ENCODE data around the gene ATP13A4.

ATP13A4 gene, protein sequence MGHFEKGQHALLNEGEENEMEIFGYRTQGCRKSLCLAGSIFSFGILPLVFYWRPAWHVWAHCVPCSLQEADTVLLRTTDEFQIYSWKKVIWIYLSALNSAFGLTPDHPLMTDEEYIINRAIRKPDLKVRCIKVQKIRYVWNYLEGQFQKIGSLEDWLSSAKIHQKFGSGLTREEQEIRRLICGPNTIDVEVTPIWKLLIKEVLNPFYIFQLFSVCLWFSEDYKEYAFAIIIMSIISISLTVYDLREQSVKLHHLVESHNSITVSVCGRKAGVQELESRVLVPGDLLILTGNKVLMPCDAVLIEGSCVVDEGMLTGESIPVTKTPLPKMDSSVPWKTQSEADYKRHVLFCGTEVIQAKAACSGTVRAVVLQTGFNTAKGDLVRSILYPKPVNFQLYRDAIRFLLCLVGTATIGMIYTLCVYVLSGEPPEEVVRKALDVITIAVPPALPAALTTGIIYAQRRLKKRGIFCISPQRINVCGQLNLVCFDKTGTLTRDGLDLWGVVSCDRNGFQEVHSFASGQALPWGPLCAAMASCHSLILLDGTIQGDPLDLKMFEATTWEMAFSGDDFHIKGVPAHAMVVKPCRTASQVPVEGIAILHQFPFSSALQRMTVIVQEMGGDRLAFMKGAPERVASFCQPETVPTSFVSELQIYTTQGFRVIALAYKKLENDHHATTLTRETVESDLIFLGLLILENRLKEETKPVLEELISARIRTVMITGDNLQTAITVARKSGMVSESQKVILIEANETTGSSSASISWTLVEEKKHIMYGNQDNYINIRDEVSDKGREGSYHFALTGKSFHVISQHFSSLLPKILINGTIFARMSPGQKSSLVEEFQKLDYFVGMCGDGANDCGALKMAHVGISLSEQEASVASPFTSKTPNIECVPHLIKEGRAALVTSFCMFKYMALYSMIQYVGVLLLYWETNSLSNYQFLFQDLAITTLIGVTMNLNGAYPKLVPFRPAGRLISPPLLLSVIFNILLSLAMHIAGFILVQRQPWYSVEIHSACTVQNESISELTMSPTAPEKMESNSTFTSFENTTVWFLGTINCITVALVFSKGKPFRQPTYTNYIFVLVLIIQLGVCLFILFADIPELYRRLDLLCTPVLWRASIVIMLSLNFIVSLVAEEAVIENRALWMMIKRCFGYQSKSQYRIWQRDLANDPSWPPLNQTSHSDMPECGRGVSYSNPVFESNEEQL

DNA sequence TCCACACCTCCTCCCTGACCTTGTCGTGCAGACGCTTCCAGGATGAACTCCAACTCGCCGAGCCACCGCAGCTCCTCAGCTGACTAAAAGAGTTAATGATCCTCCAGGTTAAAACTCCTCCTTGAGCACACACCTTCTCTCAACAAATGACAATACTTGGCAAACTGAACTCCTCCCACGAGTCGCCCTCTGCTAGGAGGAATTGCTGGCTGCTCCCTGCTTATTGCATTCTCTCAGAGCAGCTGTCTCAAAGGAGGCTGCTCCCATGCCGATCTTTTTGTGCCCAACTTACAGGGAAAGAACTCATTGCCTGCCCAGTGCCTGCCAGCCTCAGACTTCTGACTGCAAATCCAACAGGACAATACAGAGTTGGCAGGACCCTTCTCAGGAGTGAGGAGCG lies at the start of gene ATP13A4:
ATP13A4 (minus strand) TSS at position 85 of the 400 bp plus-strand sequence. CDS start 96 bp downstream, outside the sequence.
- DNase-seq, result no peak

DNA sequence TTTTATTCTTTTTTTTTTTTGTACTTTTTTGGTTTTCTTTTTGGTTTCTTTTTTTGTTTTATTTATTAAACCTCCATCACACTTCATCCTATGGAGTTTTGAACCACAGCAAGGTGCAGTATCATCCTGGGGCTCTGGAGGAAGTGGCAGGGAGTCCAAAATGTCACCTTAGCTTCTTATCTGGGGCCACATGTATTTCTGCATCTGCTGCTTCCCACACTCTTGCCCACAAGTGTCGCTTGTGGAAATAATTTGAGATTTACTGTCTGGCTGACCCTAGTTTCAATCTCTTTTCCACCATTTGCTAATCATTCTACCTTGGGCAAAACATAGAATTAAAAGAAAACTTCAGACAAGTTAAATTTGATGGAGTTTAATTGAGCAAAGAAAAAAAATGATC lies 44.7 kb upstream of the ATP13A4 start:
- no peak for DNase-seq

DNA sequence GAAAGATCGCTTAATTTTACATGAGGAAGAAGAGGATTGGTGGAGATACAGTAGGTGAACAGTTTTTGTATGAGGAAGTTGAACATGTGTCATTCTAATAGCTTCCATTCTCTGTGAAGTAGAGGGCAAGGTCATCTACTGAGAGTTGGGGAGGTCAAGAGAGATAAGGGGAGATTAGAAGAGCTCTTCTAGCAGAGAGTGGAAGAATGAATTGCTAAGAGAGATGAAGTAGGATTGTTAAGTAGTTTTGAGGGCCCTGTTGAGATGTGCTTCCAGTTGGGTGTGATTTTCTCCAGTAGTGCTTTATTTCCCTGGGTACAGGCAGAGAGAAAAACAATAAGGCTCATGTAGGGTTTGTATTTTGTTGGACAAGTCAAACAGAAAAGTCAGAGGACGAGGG lies 43.5 kb upstream of the ATP13A4 start:
- DNase-seq, result no peak

DNA sequence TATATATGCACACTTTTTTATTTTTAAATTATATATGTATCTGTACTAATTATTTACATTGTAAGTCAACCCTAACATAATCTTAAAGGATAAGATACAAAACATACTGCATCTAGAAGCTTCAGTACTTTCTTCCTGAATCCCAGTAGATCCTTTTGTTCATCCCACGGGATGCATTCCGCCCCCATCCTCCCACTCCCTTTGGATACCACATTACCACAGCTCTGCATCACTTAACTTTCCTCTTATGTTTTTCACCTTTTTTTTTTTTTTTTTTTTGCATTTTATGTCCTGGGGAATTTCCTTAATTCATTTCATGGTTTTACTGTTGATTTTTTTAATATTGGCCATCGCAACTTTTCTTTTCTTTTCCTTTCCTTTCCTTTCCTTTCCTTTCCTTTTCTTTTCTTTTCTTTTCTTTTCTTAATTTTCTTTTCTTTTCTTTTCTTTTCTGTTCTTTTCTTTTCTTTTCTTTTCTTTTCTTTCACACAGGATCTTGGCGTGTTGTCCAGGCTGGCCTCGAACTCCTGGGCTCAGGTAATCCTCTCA lies 41.3 kb upstream of the ATP13A4 start:
- no peak for DNase-seq

DNA sequence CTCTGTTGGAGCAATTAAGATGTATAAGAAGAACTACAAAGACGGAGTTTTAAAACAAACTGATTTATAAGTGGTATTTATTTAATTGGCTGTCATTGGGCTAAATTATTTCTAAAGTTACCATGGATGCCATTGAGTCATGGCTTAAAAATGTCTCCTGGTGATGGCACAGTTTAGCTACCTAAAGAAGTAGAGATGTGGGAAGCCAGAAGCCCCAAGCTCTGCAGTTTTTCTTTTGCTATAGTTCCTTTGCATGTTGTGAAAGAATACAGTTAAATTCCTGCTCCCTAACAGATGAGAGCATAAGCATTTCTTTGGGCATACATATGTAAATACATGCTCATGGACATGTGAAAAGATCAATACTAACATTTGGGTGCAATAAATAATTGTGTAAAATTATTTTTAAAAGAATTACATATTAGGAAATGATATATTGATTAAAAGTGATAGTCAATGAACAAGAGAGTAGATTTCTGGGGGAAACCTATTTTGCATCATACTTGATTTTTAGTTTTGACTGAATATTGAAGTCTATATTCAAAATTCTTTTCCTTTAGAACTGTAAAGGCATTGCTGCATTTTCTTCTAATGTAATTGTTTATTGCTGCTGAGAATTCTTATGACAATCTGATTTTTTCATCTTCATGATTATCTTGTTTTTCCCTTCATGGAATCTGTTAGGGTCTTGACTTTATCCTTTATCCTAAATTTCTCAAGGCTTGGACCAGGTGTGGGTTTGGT lies 40.4 kb upstream of the ATP13A4 start:
- DNase-seq, result no peak

DNA sequence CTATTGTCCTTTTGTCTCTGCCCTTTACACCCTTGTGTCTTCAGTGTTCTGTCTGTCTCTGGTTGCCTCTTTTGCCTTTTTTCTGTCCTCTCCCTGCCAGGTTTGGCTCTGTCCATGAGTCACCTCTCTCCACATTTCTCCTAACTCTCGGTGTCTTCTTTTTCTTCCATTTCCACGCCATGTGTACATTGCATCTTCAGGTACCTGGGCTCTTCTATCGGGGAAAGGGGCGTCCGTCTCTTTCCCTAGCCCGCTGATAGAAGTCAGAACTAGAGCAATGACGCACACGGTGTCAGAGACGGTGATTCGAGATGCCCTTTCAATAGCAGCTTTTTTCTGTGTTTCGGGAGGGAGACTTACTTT lies 39.0 kb upstream of the ATP13A4 start:
- DNase-seq, result peak; percentile 9

DNA sequence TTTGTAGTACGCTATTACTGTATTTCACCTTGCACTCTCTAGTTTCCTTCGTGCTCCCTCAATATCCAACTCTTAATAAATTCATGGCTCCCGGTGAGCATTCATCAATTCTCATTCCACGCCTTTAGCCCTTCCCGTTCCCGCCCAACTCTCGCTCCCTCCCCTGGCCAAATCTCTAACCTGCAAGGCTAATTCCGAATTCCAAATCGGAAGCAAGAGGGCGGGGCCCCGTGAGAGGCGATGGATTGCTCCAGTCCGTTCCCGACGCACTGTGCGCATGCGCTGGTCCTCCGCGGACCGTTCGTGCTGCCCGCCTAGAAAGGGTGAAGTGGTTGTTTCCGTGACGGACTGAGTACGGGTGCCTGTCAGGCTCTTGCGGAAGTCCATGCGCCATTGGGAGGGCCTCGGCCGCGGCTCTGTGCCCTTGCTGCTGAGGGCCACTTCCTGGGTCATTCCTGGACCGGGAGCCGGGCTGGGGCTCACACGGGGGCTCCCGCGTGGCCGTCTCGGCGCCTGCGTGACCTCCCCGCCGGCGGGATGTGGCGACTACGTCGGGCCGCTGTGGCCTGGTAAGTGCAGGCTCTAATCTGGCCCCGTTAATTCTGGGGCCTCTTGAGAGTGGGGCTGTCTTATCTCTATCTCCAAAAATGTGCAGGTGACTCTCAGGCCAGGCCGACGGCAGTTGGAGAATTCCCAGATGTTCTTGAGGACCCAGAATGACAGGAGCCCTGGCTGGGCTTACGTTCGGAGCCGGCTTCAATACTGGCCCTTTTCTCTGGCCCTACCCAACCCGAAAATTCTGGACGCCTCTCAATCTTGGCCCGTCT lies 38.4 kb upstream of the ATP13A4 start, which contains the start of gene OPA1:
OPA1 (plus strand) TSS at position 368 of the 827 bp plus-strand sequence; CDS start at position 538, 170 bp downstream.
- DNase-seq, result peak; percentile 97

DNA sequence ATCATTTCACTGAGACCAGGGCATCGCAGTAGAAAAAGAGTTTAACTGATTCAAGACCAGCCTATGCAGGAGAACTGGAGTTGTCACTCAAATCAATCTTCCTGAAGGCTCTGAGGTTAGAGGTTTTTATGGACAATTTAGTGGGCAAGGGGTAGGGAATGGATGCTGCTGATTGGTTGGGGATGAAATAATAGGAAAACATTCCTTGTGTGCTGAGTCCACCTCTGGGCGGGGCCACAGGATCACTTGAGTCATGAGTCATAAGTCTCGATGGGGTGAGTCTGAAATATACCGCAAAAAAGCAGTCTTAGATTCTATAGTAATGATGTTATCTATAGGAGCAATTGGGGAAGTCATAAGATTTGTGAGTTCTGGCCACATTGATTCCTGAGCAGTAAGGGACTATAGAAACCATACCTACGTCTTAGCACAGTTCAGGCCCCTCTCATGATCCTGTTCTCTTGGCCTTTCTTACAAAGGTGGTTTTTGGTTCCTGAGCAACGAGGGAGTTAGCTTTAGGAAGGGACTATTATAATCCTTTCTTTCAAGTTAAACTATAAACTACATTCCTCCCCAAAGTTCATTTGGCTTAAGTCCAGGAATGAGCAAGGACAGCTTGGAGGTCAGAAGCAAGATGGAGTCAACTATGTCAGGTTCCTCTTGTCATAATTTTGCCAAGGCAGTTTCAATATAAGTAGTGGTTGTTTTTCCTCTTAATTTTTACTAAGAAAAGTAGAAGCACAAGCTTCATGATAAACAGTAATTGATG lies 35.6 kb upstream of the ATP13A4 start:
- DNase-seq, result no peak

DNA sequence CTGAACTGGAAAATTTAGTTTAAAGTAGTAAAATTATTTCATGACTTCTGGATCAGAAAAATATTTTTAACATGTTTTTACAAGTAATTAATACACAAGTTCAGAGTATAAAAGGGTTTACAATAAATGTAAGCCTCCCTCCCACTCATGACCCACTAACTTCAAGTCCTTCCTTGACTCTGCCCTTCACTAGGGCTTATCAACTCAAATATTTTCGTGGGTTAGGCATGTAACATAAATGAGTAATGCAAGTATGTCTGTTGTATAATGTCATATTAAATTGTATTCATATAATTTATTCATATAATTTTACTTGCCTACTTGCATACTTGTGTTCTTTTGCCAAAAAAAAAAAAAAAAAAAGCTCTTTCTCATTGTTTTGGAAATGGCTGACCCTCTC lies 34.9 kb upstream of the ATP13A4 start:
- DNase-seq, result no peak

DNA sequence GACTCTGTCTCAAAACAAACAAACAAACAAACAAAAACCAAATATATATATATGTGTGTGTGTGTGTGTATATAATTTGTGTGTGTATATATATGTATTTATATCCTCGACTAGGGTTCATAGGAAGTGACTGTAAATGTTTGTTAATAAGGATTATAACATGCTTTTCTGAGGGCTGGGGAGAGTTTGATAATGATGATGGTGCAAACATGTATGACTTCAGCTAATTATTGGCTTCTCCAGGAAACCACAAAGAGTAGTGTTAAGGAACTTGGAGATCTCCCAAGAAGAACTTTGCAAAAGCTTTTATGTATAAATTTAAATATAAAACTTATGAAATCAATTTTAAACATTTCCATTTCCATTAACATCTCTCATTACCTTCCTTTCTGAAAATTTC lies 34.4 kb upstream of the ATP13A4 start:
- no peak for DNase-seq

DNA sequence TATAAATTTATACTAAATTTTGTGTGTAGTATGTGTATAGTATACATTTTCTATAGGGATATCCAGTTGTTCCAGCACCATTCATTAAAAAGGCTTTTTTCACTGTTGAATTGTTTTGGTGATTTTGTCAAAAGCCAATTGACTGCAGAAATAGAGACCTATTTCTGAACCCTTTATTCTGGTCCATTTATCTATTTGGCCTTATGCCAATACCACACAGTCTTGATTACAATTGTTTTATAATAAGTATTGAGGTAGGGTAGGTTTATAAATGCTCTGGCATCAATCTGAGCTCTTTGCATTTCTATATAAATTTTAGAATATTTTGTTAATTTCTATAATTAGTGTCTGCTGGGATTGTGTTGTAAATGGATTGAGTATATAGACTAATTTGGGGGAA lies 31.8 kb upstream of the ATP13A4 start:
- no peak for DNase-seq

DNA sequence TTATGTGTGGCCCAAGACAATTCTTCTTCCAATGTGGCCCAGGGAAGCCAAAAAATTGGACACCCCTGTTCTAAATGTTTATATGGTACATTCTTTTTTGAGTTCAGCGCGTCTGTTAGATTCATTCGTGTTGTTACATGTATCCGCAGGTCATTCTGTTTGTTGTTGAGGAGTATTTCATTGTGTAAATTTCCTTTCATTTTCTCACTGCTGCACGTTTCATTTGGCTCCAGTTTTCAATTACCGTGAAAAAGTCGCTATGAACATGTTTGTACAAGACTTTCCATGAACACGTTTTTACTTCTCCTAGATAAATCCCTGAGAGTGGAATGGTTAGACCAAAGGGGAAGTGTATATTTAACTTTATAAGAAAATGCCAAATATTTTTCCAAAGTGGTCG lies 30.8 kb upstream of the ATP13A4 start:
- DNase-seq, result no peak

DNA sequence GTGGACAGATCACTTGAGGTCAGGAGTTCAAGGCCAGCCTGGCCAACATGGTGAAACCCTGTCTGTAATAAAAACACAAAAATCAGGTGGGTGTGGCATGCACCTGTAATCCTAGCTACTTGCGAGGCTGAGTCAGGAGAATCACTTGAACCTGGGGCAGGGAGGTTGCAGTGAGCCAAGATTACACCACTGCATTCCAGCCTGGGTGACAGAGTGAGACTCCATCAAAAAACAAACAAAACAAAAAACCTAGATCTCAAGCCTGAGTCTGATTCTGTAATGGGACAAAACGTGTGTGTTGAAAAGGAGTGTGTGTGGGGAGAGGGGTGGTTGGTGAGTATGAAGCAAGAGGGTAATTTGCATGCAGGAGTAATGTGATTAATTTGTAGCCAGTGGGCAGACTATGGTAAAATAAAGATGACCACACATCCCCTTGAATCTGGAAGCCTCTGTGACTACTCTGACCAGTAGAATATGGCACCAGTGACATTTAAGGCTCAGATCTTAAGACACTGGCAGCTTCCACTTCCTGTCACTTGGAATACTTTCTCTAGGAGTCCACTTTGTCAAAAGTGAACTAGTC lies 19.9 kb upstream of the ATP13A4 start:
- DNase-seq, result no peak

DNA sequence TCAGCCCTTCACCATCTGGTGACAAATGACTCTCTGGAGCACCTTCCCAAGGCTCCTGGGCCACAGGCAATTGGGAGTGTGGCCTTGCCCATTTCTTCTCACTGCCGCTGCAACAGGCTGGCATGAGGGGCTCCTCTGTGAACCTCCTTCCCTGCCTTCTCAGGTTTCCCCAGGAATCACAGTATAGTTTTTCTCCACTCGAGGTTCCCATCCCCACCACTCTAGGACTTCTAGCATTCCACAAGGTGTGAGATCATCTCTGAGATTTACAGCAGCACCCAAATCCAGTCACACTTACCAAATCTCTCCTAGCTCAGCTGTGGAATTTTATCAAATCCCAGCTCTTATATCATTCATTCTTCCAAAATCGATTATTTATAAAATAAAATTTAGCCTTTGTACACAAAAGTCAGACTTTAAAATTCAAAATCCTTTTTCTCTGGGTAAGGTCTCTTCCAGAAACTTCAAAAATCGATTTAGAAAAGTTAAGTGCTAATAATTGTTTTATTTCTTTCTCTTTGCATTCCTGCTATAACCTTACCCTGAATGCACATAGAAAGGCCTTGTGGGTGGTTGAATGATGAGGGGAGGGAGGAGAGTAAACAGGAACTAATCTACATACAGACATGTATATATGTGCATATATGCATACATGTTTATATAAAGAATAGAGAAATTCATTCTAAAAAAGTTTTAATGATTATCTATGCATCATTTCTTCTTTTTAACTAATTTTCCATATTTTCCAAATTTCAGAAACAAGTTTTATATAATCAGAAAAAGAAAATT lies 18.9 kb upstream of the ATP13A4 start:
- DNase-seq, result no peak

DNA sequence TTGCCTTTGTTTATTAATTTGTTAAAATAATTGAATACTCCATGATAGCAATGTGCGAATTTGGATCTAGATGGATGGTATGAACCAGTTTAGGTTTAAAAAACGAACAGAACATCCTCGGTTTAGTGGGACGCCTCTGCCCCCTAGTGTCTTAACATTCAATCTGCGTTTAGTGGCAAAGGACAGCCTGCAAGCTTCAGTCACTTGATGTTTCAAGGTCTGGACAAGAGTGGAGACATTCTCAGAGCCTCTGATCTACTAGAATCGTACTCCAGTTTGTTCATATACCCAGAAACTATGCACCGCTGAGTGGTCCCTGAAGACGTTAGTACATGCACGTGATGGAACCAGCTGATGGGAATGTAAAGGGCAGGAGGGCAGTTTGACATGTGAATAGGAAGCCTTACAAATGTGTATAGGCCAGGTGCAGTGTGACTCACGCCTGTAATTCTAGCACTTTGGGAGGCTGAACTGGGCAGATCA lies 17.8 kb upstream of the ATP13A4 start:
- DNase-seq, result peak; percentile 73

DNA sequence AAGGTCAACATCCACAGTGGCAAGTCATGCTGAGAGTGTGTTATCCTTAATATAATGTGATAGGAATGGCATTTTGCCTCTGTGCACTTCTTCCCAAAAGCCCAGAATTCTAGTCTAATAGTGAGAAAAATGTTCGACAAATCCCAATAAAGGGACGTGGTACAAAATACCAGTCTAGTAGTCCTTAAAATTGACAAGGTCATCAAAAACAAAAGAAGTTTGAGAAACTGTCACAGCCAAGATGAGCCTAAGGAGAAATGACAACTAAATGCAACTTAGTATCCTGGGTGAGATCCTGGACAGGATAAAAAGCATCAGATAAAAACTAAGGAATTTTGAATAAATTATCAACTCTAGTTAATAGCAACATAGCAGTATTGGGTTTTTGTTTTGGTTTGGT lies 14.4 kb upstream of the ATP13A4 start:
- no peak for DNase-seq

DNA sequence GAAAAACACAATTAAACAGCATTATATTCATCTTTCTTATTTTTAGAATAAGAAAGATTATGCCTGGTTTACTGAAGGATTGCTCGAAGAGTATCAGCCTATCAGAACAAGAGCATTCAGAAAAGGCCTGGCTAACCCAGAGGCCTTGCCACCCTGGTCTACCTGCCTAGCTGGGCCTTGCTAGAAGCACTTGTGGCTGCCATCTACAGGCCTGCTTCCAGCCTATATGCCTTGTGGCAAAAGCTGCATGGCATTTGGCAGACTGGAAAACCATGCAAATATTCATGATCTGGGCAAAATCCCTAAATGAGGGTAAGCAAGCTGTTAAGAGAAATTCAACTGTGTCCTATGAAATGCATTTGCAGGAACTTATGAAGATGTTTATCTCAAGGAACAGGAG lies 9.3 kb upstream of the ATP13A4 start:
- no peak for DNase-seq

DNA sequence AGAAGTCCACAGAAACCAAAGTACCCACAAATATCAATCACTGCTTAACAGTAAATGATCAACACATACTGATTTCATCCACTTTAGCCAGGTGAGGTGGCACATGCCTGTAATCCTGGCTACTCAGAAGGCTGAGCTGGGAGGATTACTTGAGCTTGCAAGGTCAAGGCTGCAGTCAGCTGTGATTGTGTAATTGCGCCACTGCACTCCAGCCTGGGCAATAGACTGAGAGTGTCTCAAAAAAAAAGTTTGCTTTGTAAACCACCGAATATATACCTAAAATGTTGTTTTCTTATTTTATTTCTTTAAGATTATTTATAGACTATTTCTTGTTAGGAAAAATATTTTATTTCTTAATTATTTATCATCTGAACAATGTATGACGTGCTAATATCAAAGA lies 8.7 kb upstream of the ATP13A4 start:
- no peak for DNase-seq

DNA sequence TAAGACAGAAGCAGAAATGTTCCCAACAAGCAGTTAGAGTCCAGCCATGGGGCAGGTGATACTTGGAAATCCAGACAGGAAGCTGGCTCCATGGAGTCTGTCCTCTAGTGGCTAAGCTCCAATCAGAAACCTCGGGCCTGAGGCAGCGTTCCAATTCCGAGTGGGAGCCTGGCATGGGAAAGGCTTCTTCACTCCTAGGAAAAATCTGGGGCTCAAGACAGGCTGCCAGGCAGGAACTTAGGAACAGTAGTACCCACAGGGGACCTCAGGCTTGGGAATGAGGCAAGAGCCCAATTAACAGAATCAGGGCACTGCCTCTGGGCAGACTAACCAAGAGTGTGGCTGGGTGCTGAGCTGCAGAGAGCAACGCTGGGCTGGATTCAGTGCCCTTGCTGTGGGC lies 6.2 kb upstream of the ATP13A4 start:
- no peak for DNase-seq
